ENCODE results near the gene DMRT3. TPM values are rescaled to one million over a fixed set of nuclear protein-coding genes. Genes with fewer than 3 reads are reported as not detected.

The DMRT3 gene
- total RNA-seq, 1 donor from 2014 or later = 0.25 TPM

DNA sequence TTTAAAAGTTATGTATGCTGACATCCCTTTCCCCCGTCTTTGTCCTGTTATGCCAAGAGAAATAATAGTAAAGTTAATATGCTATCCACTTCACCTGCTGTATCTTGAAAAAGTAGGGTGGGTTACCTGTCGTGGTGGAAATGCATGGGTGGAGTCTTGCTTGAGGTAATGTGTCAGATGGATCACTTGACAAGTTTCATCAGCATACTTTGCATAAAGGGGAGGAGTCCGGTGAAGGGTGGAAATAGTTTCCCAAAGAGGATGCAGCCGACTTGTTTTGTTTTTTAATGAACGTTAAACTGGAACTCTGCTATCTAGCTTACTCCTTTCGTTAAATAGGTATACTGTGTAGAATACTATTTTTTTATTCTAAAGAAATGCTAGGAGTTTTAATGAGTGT is 9.0 kb upstream of the DMRT3 start:
- peaks cover 34% of the 10 kb centered on the region for H3K27me3 ChIP-seq (ENCODE audit: control insufficient read depth, insufficient read depth, low read length)
- no peaks in the 10 kb centered on the region for H3K36me3 ChIP-seq (ENCODE audit: control insufficient read depth, insufficient read depth, low read length)
- TF ChIP-seq, protein P1, sequence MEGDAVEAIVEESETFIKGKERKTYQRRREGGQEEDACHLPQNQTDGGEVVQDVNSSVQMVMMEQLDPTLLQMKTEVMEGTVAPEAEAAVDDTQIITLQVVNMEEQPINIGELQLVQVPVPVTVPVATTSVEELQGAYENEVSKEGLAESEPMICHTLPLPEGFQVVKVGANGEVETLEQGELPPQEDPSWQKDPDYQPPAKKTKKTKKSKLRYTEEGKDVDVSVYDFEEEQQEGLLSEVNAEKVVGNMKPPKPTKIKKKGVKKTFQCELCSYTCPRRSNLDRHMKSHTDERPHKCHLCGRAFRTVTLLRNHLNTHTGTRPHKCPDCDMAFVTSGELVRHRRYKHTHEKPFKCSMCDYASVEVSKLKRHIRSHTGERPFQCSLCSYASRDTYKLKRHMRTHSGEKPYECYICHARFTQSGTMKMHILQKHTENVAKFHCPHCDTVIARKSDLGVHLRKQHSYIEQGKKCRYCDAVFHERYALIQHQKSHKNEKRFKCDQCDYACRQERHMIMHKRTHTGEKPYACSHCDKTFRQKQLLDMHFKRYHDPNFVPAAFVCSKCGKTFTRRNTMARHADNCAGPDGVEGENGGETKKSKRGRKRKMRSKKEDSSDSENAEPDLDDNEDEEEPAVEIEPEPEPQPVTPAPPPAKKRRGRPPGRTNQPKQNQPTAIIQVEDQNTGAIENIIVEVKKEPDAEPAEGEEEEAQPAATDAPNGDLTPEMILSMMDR (IDR thresholded peaks at IDR 0.05; ENCODE audit: insufficient read depth, low read length, poor library complexity, severe bottlenecking) = no peak
- H3K4me3 ChIP-seq (ENCODE audit: low read depth, low read length) = no peak overlapping the region
- DNase-seq (ENCODE audit: low read depth) = no peak

DNA sequence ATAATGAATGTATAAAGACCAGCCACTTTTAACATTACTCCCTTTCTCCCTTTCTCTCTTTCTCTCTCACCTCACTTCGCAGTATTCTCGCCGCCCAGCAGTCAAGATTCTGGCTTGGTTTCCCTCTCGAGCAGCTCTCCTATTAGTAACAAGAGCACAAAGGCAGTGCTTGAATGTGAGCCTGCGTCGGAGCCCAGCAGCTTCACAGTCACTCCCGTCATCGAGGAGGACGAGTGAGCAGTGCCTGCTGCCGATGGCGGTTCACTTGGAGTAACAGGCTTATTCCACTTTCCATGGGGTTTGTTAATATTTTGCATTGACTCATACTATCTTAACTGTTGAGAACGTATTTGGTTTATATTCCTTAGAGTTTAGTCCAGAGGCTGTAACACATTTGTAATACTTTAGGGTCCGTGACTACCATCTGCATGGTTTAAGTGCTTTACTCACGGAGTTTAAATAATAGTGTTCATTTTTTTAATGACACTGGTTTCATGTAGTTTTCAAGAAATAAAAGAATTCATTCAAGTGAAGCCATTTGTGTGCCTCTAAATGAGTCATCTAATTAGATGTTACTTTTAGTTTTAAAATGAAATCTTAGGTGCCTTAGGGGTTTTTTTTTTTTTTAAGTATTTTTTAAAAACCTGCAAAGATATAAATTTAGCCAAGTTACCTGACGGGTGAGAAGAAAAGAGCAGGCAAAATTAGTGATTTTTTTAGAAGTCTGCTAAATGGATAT is 8.4 kb upstream of the DMRT3 start:
- TF ChIP-seq, protein P1 (IDR thresholded peaks at IDR 0.05; ENCODE audit: insufficient read depth, low read length, poor library complexity, severe bottlenecking) = no peak
- Histone ChIP-seq H3K36me3 (ENCODE audit: control insufficient read depth, insufficient read depth, low read length) (no peaks in the 10 kb centered on the region), H3K4me3 (ENCODE audit: low read depth, low read length) (peak overlapping the region; percentile 8), H3K27me3 (ENCODE audit: control insufficient read depth, insufficient read depth, low read length) (peaks cover 40% of the 10 kb centered on the region)
- no peak for DNase-seq (ENCODE audit: low read depth)

DNA sequence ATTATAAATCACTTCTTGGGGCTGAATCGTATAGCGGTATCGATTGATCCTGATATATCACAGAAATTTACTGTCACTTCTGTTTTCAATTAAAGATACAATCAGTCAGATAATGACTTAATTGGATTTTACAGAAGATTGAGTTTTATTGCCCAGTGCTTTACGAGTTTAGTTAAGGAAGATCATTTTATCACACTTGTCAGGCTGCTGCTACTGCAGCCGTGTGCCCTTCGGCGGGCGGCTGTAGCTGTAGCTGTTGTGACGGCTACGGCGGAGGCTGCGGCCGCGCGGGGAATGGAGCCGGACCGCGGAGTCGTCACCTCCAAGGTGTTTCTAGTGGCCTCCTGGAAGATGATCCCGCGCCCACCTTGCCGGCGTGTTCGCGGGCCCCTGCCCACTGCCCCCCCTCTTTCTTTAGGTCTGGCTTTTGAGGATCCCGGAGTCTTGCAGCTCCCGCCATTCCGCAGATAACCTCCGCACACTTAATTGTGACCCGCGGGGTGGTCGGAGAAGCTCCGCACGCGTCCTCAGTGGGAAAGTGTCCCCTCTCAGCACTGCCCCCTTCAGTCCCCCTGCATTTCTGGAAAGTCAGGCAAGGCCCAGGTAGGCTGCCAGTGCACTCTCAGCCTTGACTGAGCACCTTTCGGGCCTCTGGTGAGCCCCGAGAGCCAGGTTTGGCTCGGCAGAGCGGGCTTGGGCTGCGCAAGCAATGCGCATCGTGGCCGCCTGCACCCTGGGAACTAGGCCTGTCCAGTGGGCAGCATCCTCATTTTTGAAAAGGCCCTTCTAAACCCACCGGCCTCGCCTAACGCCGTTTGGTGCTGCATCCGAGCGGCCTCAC is 6.9 kb upstream of the DMRT3 start:
- Histone ChIP-seq H3K36me3 (ENCODE audit: control insufficient read depth, insufficient read depth, low read length) (no peaks in the 10 kb centered on the region), H3K4me3 (ENCODE audit: low read depth, low read length) (no peak overlapping the region), H3K27me3 (ENCODE audit: control insufficient read depth, insufficient read depth, low read length) (peaks cover 48% of the 10 kb centered on the region)
- no peak for DNase-seq (ENCODE audit: low read depth)
- TF ChIP-seq, protein P1 (IDR thresholded peaks at IDR 0.05; ENCODE audit: insufficient read depth, low read length, poor library complexity, severe bottlenecking) = peak; percentile 30

DNA sequence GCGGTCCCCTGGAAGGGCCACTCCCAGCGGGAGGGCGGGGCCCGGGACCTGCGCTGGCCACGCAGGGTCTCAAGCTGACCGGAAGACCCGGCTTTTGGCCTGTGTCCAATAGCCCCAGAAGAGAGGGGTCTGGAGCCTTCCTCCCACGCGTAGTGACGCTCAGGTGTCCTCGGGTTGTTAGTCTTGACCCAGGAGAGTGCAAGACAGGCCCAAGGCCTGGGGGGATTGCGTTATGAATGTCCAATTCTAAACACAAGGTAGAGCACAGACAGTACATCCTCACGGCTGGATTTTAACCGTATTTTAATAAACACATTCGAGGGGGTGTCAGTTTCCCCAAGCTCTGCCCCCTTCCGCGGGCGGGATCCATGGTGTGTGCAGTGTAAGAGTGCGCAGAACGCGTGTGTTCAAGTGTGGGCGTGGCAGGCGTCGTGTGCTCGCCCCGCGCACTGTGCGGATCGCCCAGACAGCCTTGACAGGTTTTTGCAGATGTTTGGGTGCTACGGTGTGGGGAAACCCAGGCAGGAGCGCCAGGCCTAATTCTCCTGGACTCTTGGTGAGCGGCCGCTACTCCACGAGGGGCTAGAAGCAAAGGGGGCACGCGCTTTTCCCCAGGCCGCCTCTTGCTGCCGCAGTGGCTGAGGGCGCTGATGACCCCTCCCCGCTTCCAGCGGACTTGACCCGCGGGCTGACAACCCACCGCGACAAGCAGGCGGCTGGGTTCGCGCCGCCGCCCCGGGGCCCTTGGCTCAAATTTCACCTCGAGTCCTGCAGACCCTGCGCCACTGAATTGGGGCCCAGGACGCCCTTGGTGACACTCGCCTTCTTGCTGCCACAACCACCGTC is 6.1 kb upstream of the DMRT3 start:
- H3K36me3 ChIP-seq (ENCODE audit: control insufficient read depth, insufficient read depth, low read length) = no peaks in the 10 kb centered on the region
- H3K27me3 ChIP-seq (ENCODE audit: control insufficient read depth, insufficient read depth, low read length) = peaks cover 56% of the 10 kb centered on the region
- DNase-seq (ENCODE audit: low read depth) = no peak
- H3K4me3 ChIP-seq (ENCODE audit: low read depth, low read length) = no peak overlapping the region
- TF ChIP-seq, protein P1 (IDR thresholded peaks at IDR 0.05; ENCODE audit: insufficient read depth, low read length, poor library complexity, severe bottlenecking) = no peak

DNA sequence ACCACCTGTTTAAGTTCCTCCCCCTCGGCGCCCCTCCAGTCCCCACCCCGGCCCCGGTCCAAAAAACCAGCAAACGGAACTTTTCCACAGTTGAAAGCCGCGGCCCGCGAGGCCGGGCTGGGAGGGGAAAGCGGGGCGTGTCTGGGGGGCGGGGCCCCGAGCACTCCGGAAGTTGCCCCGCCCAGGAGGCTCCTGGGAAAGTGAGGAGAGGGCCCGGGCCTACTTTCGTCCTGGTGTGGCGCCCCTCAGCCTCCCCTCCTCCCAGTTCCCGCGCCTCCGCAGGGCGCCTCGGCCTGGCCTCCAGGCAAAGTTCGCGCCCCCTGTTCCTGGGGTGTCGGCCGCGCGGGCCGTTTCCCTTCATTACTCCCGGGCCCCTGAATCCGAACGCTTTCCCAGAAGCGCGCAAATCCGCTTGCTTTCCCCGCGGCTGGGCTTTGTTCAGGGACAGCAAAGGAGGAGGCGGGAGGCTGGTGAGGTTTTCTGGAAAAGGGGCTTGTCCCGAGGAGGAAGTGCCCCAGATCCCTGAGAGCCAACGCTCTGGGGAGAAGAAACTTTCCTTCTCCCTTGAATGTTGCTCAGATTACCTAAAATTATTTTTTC is 4.5 kb upstream of the DMRT3 start:
- H3K4me3 ChIP-seq (ENCODE audit: low read depth, low read length) = peak overlapping the region; percentile 17
- no peaks in the 10 kb centered on the region for H3K36me3 ChIP-seq (ENCODE audit: control insufficient read depth, insufficient read depth, low read length)
- DNase-seq (ENCODE audit: low read depth) = no peak
- TF ChIP-seq, protein P1 (IDR thresholded peaks at IDR 0.05; ENCODE audit: insufficient read depth, low read length, poor library complexity, severe bottlenecking) = no peak
- peaks cover 70% of the 10 kb centered on the region for H3K27me3 ChIP-seq (ENCODE audit: control insufficient read depth, insufficient read depth, low read length)

Measured in kidney epithelial cell (primary cell).